HG02885 (cell line): Measurements from ENCODE around the gene ALK.

Experiments
- ATAC-seq: cut with Tn5 transposase; IDR thresholded peaks from one replicate; pipeline ENCODE4 v1.9.1; 2021; ENCODE audit warnings: mild to moderate bottlenecking; ENCODE audit not compliant: unreplicated experiment, poor library complexity

The ALK gene

DNA sequence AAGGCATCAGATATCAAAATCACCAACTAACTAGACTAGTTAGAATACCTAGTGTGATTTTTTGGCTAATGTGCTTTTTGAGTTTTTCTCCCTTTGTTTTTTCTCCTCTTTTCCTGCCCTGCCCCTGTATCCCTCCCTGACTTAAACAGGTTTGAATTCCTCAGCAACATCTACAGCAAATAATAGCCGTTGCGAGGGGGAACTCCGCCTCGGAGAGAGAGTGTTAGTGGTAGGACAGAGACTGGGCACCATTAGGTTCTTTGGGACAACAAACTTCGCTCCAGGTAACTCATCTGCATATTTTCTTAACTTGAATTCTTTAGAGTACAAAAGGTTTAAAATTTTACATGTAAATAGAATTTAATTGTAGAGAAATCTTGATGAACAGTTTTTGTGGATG lies 761.2 kb downstream of the ALK start:
- no peak for ATAC-seq

DNA sequence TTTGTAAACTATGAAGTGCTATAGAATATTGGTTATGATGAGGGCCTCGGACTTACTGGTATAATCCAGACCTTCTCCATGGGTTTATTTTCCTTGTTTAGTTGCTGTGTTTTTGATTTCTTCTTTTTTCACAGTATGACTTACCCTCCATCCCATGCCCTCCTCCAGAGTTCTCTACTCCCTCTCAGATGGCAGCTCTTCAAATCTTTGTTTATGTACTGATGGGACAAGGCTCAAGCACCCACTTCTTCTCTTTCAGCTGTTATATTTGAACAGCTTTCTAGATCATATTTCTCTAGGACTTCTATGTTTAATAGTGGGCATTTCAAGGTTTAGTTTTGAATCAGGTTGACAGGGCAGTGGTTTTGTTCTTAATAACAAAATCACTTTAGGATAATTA lies 762.3 kb downstream of the ALK start:
- no peak for ATAC-seq

DNA sequence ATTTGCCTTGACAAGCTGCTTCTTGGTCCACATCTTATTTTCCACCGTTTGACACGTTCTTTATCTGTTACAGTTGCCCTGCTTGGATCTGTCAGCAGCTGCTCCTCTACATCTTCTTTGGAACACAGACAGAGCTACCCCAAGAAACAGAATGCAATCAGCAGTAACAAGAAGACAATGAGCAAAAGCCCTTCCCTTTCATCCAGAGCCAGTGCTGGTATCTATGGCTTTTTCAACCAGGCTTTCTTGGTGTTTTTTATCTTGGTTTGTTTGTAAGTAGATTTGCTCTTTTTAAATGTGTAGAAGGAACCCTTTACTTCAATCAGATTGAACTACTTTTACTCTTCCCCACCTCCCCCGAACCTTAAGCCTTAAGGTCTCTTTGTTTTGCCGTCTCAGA lies 764.3 kb downstream of the ALK start:
- ATAC-seq, result no peak

GRCh38 chr2:29155578-29155977 lies 765.8 kb downstream of the ALK start:
- no peak for ATAC-seq

GRCh38 chr2:29154610-29155009 lies 766.8 kb downstream of the ALK start:
- ATAC-seq, result no peak

GRCh38 chr2:29147963-29148362 lies 773.4 kb downstream of the ALK start:
- no peak for ATAC-seq

DNA sequence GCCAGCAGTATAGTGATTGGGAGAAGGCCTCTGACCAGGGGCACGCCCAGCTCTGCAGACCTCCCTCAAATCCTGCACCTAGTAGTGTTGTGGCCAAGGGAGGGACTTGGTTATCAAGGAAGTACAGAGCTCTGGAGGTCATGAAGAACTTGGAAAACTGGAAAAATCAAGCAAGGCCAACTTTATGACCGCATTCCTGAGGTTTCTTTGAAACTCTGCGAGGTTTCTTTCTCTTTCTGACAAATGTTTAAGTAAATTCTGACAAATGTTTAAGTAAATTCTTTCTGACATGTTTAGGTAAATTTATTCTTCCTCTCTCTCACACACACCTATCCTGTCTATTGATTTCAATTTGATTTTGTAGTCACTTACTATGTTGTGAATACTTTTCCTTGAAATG lies 775.2 kb downstream of the ALK start:
- ATAC-seq, result no peak

DNA sequence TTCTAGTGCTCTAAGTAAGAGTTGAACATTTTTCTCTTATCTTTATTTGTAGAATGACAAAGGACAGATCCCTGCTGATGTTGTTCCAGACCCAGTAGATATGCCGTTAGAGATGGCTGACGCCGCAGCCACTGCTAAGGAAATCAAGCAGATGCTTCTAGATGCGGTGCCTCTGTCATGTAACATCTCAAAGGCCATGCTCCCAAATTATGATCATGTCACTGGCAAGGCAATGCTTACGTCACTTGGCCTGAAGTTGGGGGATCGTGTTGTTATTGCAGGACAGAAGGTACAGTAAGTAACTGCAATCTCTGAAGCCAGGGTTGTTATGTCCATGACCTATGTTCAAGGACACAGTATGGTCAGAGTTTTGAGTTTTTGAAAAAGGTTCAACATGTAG lies 777.7 kb downstream of the ALK start:
- ATAC-seq, result no peak
